C4-2B (cell line): Measurements from ENCODE around the gene GTF2H2C_2.
A peak's percentile ranks its signal among the peaks of the same experiment; 100 is the strongest.
"Not testable (repeated sequence)": the region's sequence is repeated elsewhere in the genome, so short reads cannot be mapped to it uniquely, and the experiment has no call there.

Experiments
- H3K27ac ChIP-seq: fragments of 450-650 bp; 2 replicates; pipeline ENCODE4 v1.5.1; 2017
- TF ChIP-seq, protein P1 (sequence below): fragments of 450-650 bp; conservative IDR thresholded peaks from 2 replicates; pipeline ENCODE4 v1.5.1; 2017; ENCODE audit warnings: mild to moderate bottlenecking

Gene GTF2H2C_2

GRCh38 chr5:70415117-70415516 lies at the start of gene GTF2H2C_2:
Gene GTF2H2C_2, plus strand, starts transcription at chr5:70415368.
- H3K27ac ChIP-seq = not testable (repeated sequence)

DNA sequence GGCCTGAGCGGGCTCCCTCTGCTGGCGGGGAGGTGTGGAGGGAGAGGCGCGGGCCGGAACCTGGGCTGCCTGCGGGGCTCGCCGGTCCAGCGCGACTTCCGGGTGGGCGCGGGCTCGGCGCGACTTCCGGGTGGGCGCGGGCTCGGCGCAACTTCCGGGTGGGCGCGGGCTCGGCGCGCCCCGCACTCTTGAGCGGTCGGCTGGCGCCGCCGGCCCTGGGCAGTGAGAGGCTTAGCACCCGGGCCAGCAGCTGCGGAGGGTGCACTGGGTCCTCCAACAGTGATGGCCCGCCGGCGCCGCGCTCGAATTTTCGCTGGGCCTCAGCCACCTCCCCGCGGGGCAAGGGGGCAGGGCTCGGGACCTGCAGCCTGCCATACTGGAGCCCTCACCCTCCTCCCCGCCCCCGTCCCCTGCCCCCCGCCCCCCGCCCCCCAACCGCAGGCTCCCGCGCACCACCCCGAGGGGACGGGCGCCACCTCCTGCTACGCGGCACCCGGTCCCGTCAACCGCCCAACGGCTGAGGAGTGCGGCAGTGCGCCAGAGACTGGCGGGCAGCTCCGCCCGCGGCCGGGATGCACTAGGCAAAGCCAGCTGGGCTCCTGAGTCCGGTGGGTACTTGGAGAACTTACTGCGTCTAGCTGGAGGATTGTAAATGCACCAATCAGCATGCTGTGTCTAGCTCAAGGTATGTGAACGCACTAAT lies 14.0 kb upstream of the GTF2H2C_2 start:
- TF ChIP-seq, protein P1, sequence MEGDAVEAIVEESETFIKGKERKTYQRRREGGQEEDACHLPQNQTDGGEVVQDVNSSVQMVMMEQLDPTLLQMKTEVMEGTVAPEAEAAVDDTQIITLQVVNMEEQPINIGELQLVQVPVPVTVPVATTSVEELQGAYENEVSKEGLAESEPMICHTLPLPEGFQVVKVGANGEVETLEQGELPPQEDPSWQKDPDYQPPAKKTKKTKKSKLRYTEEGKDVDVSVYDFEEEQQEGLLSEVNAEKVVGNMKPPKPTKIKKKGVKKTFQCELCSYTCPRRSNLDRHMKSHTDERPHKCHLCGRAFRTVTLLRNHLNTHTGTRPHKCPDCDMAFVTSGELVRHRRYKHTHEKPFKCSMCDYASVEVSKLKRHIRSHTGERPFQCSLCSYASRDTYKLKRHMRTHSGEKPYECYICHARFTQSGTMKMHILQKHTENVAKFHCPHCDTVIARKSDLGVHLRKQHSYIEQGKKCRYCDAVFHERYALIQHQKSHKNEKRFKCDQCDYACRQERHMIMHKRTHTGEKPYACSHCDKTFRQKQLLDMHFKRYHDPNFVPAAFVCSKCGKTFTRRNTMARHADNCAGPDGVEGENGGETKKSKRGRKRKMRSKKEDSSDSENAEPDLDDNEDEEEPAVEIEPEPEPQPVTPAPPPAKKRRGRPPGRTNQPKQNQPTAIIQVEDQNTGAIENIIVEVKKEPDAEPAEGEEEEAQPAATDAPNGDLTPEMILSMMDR = peak; percentile 45
- H3K27ac ChIP-seq = peak overlapping the region; percentile 85

GRCh38 chr5:70421322-70421721 lies 6.2 kb downstream of the GTF2H2C_2 start:
- not testable (repeated sequence) for H3K27ac ChIP-seq

DNA sequence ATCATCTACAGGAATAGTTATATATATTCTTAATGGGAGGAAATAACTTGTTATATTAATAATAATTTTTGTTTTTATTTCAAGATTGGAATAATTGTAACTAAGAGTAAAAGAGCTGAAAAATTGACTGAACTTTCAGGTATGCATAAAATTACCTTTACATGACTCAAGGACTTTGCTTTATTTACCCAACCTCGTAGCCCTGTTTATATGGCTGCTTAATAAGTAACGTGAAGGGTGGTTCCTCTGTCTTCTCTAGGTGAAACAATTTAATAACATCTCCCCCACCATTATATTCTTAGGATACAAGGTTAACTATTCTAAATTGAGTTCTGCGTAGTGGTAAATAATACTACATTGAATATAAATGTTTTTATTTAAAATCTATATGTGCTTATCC lies 8.0 kb downstream of the GTF2H2C_2 start:
- not testable (repeated sequence) for H3K27ac ChIP-seq

DNA sequence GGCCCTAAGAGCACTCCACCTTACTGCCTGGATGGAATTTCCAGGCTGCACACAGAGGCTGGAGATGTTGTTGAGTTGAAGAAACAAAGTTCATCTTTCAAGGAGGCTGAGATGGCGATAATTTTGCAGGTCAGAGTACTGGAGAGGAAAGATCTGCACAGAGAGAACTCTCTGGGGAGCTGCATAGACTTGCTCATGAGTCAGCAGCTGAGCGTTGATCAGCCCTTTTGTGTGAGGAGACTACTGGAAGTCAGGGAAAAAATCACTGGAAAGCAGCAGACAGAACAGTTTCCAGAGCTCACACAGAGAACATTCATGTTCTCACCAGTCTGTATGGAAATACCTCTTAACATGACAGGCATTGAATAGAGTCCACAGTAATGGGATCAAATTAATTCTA lies 23.4 kb downstream of the GTF2H2C_2 start:
- not testable (repeated sequence) for H3K27ac ChIP-seq

GRCh38 chr5:70449565-70449964 lies 34.4 kb downstream of the GTF2H2C_2 start:
- H3K27ac ChIP-seq = not testable (repeated sequence)

DNA sequence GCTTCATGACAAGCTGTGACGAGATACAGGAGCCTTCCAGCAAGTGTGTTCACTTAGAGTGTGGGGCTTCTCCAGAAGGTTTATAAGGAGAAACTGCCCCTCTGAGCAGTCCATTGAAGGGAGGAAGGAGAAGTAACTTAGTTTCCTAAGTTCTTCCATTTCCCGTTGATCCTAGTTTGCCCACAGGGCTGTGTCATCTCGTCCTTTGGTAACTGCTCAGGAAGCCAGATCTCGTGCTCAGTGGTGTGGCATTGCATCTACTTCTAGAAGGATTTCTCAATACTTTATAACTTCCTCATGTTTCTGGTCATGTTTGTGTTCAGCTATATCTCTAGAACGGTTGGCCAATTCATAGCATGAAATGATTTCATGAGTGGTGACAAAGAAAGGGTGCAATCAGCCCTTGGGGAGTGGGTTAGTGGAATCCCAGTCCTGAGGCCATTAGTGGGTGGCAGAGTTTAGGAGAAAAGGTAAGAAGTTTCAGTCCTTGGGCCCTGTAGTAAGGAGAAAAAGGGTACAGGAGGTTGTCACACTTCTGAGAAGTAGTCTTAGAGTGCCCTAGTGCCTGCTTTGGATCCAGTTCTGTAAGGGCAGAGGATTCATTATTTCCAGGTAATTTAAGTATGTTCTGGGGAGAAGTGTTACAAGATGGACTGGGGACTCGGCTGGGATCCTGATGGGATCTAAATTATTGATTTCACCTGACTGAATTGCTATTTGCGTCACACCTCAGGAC lies 36.2 kb downstream of the GTF2H2C_2 start:
- not testable (repeated sequence) for H3K27ac ChIP-seq

DNA sequence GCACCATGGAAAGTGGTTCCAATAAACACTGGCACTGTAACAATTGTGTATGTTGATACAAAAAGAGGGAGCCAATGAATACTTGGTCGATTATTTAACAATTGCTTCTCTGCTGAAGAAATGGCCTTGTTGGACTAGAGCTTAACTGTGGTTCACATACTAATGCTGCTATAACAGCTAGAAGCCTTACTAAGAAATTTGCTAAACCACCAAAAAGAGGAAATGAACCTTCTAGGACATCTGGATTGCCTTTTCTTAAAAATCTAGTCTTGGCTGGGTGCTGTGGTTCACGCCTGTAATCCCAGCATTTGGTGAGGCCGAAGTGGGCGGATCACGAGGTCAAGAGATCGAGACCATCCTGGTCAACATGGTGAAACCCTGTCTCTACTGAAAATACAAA lies 41.9 kb downstream of the GTF2H2C_2 start:
- H3K27ac ChIP-seq = not testable (repeated sequence)

DNA sequence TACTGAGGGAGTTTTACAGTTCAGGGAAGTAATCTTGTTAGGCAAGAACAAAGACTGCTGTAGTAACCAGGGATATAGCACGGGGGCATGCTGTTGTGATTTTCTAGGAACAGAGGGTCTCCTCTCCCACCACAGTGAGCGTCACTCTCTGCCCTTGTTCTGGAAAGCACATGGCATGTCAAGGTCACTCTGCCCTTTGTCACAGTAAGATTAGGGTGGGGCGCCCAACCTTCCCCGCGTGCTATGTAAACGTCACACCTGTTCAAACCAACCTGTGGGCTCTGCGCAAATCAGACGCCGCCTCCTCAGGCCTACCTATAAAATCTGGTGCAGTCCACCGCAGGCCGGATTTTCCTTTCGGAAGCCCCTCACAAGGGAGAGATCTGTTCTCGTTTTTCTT lies 44.0 kb downstream of the GTF2H2C_2 start:
- not testable (repeated sequence) for H3K27ac ChIP-seq

- not testable (repeated sequence) for H3K27ac ChIP-seq
Observed at GRCh38 chr5:70461984-70462383, 46.8 kb downstream of the GTF2H2C_2 start.

- H3K27ac ChIP-seq = not testable (repeated sequence)
Observed at GRCh38 chr5:70464019-70464637, 49.0 kb downstream of the GTF2H2C_2 start.

- H3K27ac ChIP-seq = not testable (repeated sequence)
Observed at GRCh38 chr5:70469926-70470509, 54.9 kb downstream of the GTF2H2C_2 start.
